ENCODE results near the gene CENPW.

DNA sequence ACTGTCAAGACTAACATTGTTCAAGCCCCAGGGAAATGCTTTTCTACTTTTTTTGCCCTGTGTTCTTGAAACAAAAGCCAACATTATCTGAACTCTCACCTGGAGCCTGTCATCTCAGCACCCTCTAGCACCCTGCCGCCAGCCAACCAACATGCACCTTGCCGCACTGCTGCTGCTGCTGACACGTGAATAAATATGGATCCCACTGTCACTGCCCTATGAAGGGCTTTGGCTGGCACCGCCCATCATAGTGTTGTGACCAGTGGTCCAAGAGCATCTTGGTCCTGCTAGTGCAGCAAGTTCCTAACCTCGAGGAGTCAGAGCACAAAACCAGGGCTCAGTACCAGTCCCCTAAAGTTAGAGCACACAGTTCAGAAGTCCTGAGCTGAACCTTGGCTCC, 41.6 kb downstream of the CENPW start:
- TF ChIP-seq POLR2A (IDR thresholded peaks at IDR 0.05; ENCODE audit: low read length) (no peak), GATA1 (IDR thresholded peaks at IDR 0.05; ENCODE audit: low read depth, low read length) (no peak)

All from erythroblast (primary cell).